HG02840 (cell line): ENCODE data around the gene CALM3.
"Not testable (repeated sequence)": the region's sequence is repeated elsewhere in the genome, so short reads cannot be mapped to it uniquely, and the experiment has no call there.

Source experiments
- ATAC-seq: cut with Tn5 transposase; IDR thresholded peaks from one replicate; pipeline ENCODE4 v1.9.1; 2021; ENCODE audit warnings: mild to moderate bottlenecking, moderate library complexity, moderate number of reproducible peaks; ENCODE audit not compliant: unreplicated experiment, low FRiP score

The CALM3 gene

DNA sequence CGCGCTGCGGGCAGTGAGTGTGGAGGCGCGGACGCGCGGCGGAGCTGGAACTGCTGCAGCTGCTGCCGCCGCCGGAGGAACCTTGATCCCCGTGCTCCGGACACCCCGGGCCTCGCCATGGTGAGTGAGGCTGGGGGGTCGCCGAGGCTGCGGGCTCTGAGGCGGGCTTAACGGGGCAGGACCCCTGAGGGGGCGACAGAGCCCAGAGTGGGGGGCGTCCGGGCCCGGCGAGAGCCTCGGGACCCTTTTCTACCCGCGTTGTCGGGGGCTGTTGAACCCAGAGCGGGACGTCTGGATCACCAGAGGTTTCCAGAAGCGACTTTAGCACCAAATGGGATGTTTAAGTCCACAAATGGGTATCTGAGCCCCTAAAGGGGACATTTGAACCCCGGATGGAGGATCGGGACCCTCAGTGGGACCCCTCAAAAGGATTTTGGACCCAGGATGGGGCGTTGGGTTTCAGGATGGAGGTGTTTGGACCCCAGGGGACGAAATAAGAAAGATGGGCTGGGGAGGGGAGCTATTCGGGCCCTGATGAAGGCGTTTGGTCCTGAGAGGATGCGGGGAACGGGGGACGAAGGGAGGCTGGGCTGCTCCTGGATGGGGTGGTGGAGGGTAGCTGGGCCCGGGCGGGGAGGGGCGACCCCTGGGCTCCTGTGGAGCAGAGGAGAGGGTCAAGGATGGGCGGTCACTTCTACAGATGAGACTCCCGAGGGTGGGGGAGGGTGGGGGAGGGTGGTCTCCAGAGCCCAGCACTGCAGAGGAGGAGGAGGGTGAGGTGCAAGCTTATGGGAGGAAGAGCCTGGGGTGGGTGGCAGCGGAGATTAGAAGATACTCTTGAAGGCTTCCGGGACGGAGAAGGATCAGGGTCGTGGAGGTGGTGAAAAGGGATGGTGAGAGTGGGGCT is at the start of gene CALM3:
CALM3 (plus strand) TSS at position 13 of the 907 bp plus-strand sequence; CDS start at position 118, 105 bp downstream.
- ATAC-seq, result peak; percentile 21

- ATAC-seq, result no peak
These were observed 48.2 kb upstream of the CALM3 start for GRCh38 chr19:46552891-46553290.

DNA sequence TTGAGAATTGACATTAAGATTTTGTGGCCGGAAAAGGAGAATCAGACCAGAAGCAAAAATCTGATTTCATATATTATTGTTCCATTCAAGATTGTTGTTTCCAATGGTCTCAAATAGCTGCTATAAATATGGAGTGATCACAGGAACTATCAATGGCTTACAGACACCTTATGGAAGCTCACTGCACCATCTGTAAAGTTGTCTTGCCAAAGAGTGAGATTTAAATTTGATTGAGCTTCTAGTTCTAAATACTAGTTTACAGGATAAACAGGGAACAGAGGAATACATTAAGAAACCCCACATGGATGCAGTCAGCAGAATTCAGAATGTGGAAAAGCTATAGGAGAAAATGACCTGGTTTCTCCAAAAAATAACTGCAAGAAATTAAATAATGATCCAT is 47.0 kb upstream of the CALM3 start:
- no peak for ATAC-seq

DNA sequence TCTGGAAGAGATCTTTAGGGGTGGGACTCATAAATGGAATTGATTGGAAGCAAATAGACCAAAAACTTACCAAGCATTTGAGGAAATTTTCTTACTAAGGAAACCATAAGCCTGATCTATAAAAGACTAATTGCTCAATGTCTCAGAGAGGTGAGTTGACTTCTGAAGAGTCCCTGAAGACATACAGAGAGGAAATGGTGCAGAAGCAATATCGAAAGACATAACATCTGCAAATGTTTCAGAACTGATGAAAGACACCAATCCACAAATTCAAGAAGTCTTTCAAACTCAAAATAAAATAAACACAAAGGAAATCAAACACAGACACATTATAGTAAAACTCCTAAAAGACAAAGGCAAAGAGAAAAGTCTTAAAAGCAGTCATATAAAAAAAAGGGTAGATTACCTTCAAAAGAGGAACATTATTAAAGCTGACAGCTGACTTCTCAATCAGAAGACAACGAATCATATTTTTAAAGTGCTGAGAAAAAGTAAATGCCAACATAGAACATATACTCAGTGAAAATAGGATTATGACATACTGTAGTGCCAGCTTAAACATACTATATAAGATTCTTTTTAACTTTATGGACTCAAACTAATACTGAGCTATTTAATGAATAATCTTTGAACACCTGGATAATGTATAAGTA is 45.4 kb upstream of the CALM3 start:
- ATAC-seq, result no peak

DNA sequence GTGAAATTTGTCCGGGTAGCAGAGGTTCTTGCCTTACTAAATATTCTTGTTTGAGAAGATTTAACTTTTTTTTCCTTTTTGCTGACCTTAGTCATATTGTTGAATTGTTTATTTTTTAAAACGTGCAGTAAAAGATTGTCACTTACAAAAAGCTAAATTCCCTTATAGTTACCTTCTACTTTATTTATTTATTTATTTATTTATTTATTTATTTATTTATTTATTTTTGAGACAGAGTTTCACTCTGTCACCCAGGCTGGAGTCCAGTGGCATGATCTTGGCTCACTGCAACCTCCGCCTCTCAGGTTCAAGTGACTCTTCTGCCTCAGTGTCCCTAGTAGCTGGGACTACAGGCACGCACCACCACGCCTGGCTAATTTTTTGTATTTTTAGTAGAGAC is 44.7 kb upstream of the CALM3 start:
- ATAC-seq, result not testable (repeated sequence)

- ATAC-seq, result no peak
These were observed 41.9 kb upstream of the CALM3 start for GRCh38 chr19:46559203-46559602.

DNA sequence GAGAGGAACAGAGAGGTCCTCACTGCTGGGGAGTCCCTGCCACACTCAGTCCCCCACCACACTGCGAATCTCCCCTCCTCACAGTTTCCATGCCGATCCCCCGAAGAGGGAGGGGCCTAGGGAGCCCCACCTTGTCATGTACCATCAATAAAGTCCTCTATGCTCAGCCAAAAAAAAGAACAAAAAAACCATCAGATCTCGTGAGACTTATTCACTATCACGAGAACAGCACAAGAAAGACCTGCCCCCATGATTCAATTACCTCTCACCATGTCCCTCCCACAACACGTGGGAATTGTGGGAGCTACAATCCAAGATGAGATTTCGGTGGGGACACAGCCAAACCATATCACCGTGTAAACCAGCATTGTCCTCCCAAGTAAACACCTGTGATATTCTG is 41.5 kb upstream of the CALM3 start:
- ATAC-seq, result not testable (repeated sequence)

GRCh38 chr19:46564701-46565100 is 36.4 kb upstream of the CALM3 start:
- no peak for ATAC-seq

DNA sequence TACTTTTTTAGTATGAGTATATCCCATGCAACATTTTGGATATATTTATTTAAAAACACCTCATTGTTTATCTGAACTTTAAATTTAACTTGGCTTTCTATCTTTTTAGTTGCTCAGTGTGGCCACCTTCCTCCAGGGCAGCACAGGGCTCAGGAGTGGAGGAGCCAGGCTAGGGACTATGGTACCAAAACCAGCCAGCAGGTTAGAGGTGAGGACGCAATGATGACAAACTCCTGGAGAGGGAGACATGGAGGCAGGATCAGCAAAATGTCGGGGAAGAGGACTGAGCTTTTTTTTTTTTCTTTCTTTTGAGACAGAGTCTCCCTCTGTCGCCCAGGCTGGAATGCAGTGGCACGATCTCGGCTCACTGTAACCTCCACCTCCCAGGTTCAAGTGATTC is 29.6 kb upstream of the CALM3 start:
- no peak for ATAC-seq

DNA sequence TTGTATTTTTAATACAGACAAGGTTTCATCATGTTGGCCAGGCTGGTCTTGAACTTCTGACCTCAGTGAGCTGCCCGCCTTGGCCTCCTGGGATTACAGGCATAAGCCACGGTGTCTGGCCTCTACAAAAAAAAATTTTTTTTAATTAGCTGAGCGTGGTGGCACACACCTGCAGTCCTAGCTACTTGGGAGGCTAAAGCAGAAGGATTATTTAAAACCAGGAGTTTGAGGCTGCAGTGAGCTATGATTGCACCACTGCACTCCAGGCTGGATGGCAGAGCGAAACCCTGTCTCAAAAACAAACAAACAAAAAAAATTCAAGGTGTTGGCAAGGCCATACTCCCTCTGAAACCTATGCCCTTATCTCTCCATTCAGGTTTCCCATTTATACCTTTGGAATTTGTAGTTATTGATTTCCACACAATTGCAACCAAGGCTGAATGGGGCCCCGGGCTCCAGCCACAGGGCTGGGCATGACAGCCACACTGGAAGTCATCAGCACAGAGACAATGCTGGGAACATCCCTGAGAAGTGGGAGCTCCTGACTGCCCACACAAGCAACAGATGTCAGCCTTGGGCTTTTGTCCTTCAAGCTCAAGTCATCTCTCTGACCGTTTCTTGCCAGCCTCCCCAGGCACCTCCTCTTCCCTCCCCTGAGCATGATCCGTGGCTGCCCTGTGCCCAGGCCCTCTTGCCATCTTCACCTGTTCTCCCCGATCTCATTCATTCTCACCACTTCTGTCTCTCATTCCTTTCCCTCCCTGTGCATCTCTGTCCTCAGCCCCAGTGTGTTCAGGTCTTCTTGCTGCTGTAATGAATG is 27.2 kb upstream of the CALM3 start:
- no peak for ATAC-seq

GRCh38 chr19:46574533-46574932 is 26.6 kb upstream of the CALM3 start:
- ATAC-seq, result no peak

DNA sequence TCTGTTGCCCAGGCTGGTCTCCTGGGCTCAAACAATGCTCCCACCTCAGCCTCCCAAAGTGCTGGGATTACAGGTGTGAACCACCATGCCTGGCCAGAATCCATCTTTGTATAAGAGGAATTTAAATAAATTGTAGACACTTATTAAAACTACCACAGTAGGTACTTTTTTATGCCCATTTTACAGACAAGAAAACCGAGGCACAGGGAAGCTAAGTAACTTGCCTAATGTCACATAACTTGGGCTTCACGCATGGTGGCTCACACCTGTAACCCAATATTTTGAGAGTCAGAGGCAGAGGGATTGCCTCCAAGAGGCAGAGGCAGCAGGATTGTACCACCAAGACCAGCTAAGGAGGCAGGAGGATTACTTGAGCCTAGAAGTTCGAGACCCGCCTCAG is 22.7 kb upstream of the CALM3 start:
- no peak for ATAC-seq

- no peak for ATAC-seq
These were observed 21.7 kb upstream of the CALM3 start for GRCh38 chr19:46579361-46579879.

DNA sequence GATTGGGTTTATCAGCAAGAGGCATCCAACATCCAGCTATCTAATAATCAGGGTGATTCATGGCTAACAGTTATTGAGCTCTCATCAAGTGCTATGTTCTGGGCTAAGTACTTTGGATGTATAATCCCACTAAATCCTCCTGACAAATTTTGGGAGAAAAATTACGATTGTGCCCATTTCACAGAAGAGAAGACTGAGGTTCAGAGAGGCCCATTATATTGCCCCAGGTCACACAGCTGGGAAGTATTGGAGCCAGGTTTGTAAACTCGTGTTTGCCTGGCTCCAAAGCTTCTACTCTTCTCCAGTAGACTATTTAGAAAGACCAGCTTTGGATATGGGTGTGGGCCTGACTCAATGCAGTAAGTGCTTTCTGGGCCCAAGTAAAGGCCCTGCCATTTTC is 20.9 kb upstream of the CALM3 start:
- no peak for ATAC-seq

DNA sequence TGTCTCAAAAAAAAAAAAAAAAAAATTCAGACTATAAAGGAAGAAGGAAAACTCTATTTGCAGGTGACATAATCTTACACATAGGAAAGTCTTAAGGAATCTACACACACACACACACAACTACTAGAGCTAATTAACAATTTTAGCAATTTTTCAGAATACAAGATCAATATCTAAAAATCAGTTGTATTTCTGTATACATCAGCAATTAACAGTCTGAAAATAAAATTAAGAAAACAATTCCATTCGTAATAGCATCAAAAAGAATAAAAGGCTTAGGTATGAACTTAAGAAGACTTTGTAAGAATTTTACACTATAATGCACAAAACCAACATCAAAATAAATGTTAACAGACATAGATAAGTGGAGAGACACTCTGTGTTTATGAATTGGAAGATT is 15.6 kb upstream of the CALM3 start:
- ATAC-seq, result no peak

GRCh38 chr19:46586294-46586693 is 14.8 kb upstream of the CALM3 start:
- ATAC-seq, result no peak

DNA sequence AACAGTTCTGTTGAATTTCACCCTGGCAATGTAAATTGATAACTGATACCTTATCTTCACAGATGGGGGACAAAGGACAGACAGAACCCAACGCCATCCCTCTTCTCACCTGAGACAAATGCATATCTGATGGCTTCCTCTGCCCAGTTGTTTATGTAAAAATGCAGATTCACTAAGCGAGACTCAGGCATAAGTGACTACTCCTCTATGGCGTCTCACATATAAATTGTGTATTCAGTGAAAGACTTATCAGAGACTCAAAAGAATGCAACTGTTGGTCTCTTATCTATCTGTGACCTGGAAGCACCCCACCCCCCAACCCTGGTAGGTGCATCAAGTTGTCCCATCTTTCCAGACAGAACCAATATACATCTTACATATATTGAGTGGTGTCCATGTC is 13.3 kb upstream of the CALM3 start:
- ATAC-seq, result no peak

- ATAC-seq, result no peak
These were observed 9.9 kb upstream of the CALM3 start for GRCh38 chr19:46591254-46591653.

- no peak for ATAC-seq
These were observed 9.3 kb upstream of the CALM3 start for GRCh38 chr19:46591870-46592269.

- no peak for ATAC-seq
These were observed 5.1 kb upstream of the CALM3 start for GRCh38 chr19:46596008-46596407.
